Measurements from ENCODE around the gene FREM1.

Gene FREM1

GRCh38 chr9:14710804-14711203, 199.4 kb downstream of the FREM1 start:
- Histone ChIP-seq H3K27ac (ENCODE audit: low read depth, low read length, poor library complexity, severe bottlenecking) (no peak overlapping the region), H4K20me1 (ENCODE audit: insufficient read depth, low read length) (no peaks in the 10 kb centered on the region), H3K27me3 (ENCODE audit: insufficient read depth, low read length) (no peaks in the 10 kb centered on the region; the same call in 1 of the 2 replicates), H3F3A (ENCODE audit: insufficient read depth, low read length) (no peaks in the 10 kb centered on the region), H3K4me2 (ENCODE audit: low read length) (no peak overlapping the region), H3K79me2 (ENCODE audit: insufficient read depth, low read length) (no peaks in the 10 kb centered on the region), H2AFZ (ENCODE audit: low read length) (no peak overlapping the region), H3K36me3 (ENCODE audit: insufficient read depth, low read length) (no peaks in the 10 kb centered on the region), H3K9me3 (ENCODE audit: low read length) (peaks cover 4% of the 10 kb centered on the region; the same call in 1 of the 2 replicates), H3K4me3 (ENCODE audit: low read depth, low read length, poor library complexity, severe bottlenecking) (no peak overlapping the region), H3K4me1 (ENCODE audit: insufficient read depth, low read length, severe bottlenecking) (no peaks in the 10 kb centered on the region), H3K9me2 (ENCODE audit: low read depth, low read length) (no peaks in the 10 kb centered on the region), H3K9ac (ENCODE audit: low read length) (no peak overlapping the region)
- TF ChIP-seq CTCF (IDR thresholded peaks at IDR 0.05; ENCODE audit: low read length) (no peak), EZH2 (IDR thresholded peaks at IDR 0.05; ENCODE audit: borderline replicate concordance, low read length) (no peak)

GRCh38 chr9:14706530-14707140, 203.6 kb downstream of the FREM1 start:
- Histone ChIP-seq H3K4me3 (ENCODE audit: low read depth, low read length, poor library complexity, severe bottlenecking) (no peak overlapping the region), H3K27me3 (ENCODE audit: insufficient read depth, low read length) (no peaks in the 10 kb centered on the region; the same call in 1 of the 2 replicates), H3K4me1 (ENCODE audit: insufficient read depth, low read length, severe bottlenecking) (no peaks in the 10 kb centered on the region), H3F3A (ENCODE audit: insufficient read depth, low read length) (no peaks in the 10 kb centered on the region), H3K27ac (ENCODE audit: low read depth, low read length, poor library complexity, severe bottlenecking) (no peak overlapping the region), H3K9ac (ENCODE audit: low read length) (no peak overlapping the region), H3K36me3 (ENCODE audit: insufficient read depth, low read length) (no peaks in the 10 kb centered on the region), H4K20me1 (ENCODE audit: insufficient read depth, low read length) (no peaks in the 10 kb centered on the region), H3K79me2 (ENCODE audit: insufficient read depth, low read length) (no peaks in the 10 kb centered on the region), H2AFZ (ENCODE audit: low read length) (no peak overlapping the region), H3K9me2 (ENCODE audit: low read depth, low read length) (no peaks in the 10 kb centered on the region), H3K4me2 (ENCODE audit: low read length) (no peak overlapping the region), H3K9me3 (ENCODE audit: low read length) (peaks cover 17% of the 10 kb centered on the region; the same call in 1 of the 2 replicates)
- TF ChIP-seq EZH2 (IDR thresholded peaks at IDR 0.05; ENCODE audit: borderline replicate concordance, low read length): no peak
- no peak for TF ChIP-seq CTCF (IDR thresholded peaks at IDR 0.05; ENCODE audit: low read length)

- Histone ChIP-seq H3K4me1 (ENCODE audit: insufficient read depth, low read length, severe bottlenecking) (no peaks in the 10 kb centered on the region), H3K9me2 (ENCODE audit: low read depth, low read length) (no peaks in the 10 kb centered on the region), H3K36me3 (ENCODE audit: insufficient read depth, low read length) (no peaks in the 10 kb centered on the region), H3K79me2 (ENCODE audit: insufficient read depth, low read length) (no peaks in the 10 kb centered on the region), H3K9me3 (ENCODE audit: low read length) (peaks cover 17% of the 10 kb centered on the region; the same call in 1 of the 2 replicates), H3K4me2 (ENCODE audit: low read length) (no peak overlapping the region), H3K27me3 (ENCODE audit: insufficient read depth, low read length) (no peaks in the 10 kb centered on the region; the same call in 1 of the 2 replicates), H3K4me3 (ENCODE audit: low read depth, low read length, poor library complexity, severe bottlenecking) (no peak overlapping the region), H3K27ac (ENCODE audit: low read depth, low read length, poor library complexity, severe bottlenecking) (no peak overlapping the region), H3F3A (ENCODE audit: insufficient read depth, low read length) (no peaks in the 10 kb centered on the region), H4K20me1 (ENCODE audit: insufficient read depth, low read length) (no peaks in the 10 kb centered on the region), H3K9ac (ENCODE audit: low read length) (no peak overlapping the region), H2AFZ (ENCODE audit: low read length) (no peak overlapping the region)
- TF ChIP-seq CTCF (IDR thresholded peaks at IDR 0.05; ENCODE audit: low read length): no peak
- TF ChIP-seq EZH2 (IDR thresholded peaks at IDR 0.05; ENCODE audit: borderline replicate concordance, low read length): no peak
Observed at GRCh38 chr9:14705079-14705478, 205.1 kb downstream of the FREM1 start.
